CD8-positive, alpha-beta memory T cell (primary cell): ENCODE measurements around the gene NPAS3. TPM values are rescaled to one million over a fixed set of nuclear protein-coding genes. Genes with fewer than 3 reads are reported as not detected.

ENCODE experiments used
- CTCF ChIA-PET: fragments of 350-600 bp; sonication (Branson Sonifier 250); formaldehyde crosslinking; loops from one replicate; lab custom pipeline; 2021; ENCODE audit warnings: antibody characterized with exemption; lab: Charles Lee
- POLR2A ChIA-PET: fragments of 350-600 bp; sonication (Branson Sonifier 250); formaldehyde crosslinking; loops from one replicate; lab custom pipeline; 2021; ENCODE audit warnings: antibody characterized with exemption; lab: Charles Lee
- DNase-seq, 5 donors: peaks; one replicate each; pipeline versions ENCODE4 v3.0.0 to v3.0.0-alpha.2; 2020 to 2022; ENCODE audit warnings: mixed read lengths in 1 of 5
- H3K27ac ChIP-seq: one replicate; pipeline ENCODE4 v1.7.0; 2013; ENCODE audit warnings: low read depth, mild to moderate bottlenecking, low read length, moderate library complexity
- H3K27me3 ChIP-seq: 2 replicates; pipeline ENCODE4 v1.7.0; 2013; ENCODE audit warnings: low read length, mild to moderate bottlenecking; ENCODE audit not compliant: insufficient read depth, poor library complexity, severe bottlenecking
- H3K36me3 ChIP-seq: 2 replicates; pipeline ENCODE4 v1.7.0; 2013; ENCODE audit warnings: mild to moderate bottlenecking, low read length, moderate library complexity; ENCODE audit not compliant: insufficient read depth
- H3K4me1 ChIP-seq: 2 replicates; pipeline ENCODE4 v1.7.0; 2013; ENCODE audit warnings: mild to moderate bottlenecking, low read length, moderate library complexity; ENCODE audit not compliant: insufficient read depth
- H3K4me3 ChIP-seq: 2 replicates; pipeline ENCODE4 v1.7.0; 2013; ENCODE audit warnings: mild to moderate bottlenecking, low read length
- H3K9me3 ChIP-seq: 2 replicates; pipeline ENCODE4 v1.7.0; 2013; ENCODE audit warnings: mild to moderate bottlenecking, low read length
- H3K27ac Mint-ChIP-seq, 8 donors: one replicate each; pipeline ENCODE4 v1.8.0; 2020 to 2021; ENCODE audit warnings: mixed read lengths in 8 of 8, mild to moderate bottlenecking in 6 of 8, inconsistent platforms in 3 of 8, moderate library complexity in 3 of 8
- H3K27me3 Mint-ChIP-seq, 2 donors: one replicate each; pipeline ENCODE4 v1.8.0; 2020 to 2021; ENCODE audit warnings: mixed read lengths in 2 of 2, mild to moderate bottlenecking in 1 of 2, moderate library complexity in 1 of 2
- H3K36me3 Mint-ChIP-seq, 3 donors: one replicate each; pipeline ENCODE4 v1.8.0; 2020 to 2021; ENCODE audit warnings: mixed read lengths in 3 of 3, inconsistent platforms in 1 of 3, mild to moderate bottlenecking in 1 of 3
- H3K4me1 Mint-ChIP-seq, 3 donors: one replicate each; pipeline ENCODE4 v1.8.0; 2020 to 2021; ENCODE audit warnings: mixed read lengths in 3 of 3, inconsistent platforms in 1 of 3, mild to moderate bottlenecking in 1 of 3
- H3K4me3 Mint-ChIP-seq, 7 donors: one replicate each; pipeline ENCODE4 v1.8.0; 2020 to 2021; ENCODE audit warnings: mixed read lengths in 7 of 7, mild to moderate bottlenecking in 6 of 7, moderate library complexity in 4 of 7, inconsistent platforms in 2 of 7
- H3K9me3 Mint-ChIP-seq, 5 donors: one replicate each; pipeline ENCODE4 v1.8.0; 2020 to 2022; ENCODE audit warnings: mixed read lengths in 5 of 5, mild to moderate bottlenecking in 3 of 5, moderate library complexity in 2 of 5, inconsistent platforms in 1 of 5
- polyA plus RNA-seq: library from polyadenylated mRNA; unstranded; fragments of 300-500 nt; fragmentation: Illumina TruSeq; gene quantifications from one replicate; pipeline ENCODE4 v1.2.3, GENCODE V29; 2021
- total RNA-seq, 2 experiments: library from RNA; stranded (reverse); gene quantifications; one replicate each; pipeline ENCODE4 v1.2.3, GENCODE V29; 2021

NPAS3 gene
- total and polyA plus RNA-seq, 3 experiments from 2014 or later = not detected

DNA sequence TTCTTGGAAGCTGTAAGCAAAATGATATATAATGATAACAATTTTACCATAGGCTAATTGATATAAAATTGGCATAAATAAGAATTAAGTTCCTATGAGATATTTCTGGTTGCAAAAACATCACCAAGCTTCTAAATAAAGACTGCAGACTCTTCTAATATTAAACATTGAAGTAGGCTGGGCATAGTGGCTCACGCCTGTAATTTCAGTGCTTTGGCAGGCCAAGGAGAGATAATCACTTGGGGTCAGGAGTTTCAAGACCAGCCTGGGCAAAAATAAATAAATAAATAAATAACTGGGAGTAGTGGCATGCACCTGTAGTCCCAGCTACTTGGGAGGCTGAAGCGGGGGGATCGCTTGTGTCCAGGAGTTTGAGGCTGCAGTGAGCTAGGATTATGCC, 71.8 kb downstream of the NPAS3 start:
- no peaks in the 10 kb centered on the region for H3K27me3 ChIP-seq
- H3K27ac ChIP-seq = no peak overlapping the region
- peaks cover 0 to 6% (median 5%) of the 10 kb centered on the region in 5 donors for H3K9me3 Mint-ChIP-seq
- no peaks in the 10 kb centered on the region for H3K36me3 Mint-ChIP-seq
- H3K27ac Mint-ChIP-seq = no peak overlapping the region
- H3K4me1 Mint-ChIP-seq = no peaks in the 10 kb centered on the region
- H3K27me3 Mint-ChIP-seq = no peaks in the 10 kb centered on the region
- no peak overlapping the region for H3K4me3 Mint-ChIP-seq
- DNase-seq = no peak
- no peaks in the 10 kb centered on the region for H3K9me3 ChIP-seq
- POLR2A ChIA-PET = no interaction called here
- no peaks in the 10 kb centered on the region for H3K4me1 ChIP-seq
- CTCF ChIA-PET = no interaction called here
- no peaks in the 10 kb centered on the region for H3K36me3 ChIP-seq
- H3K4me3 ChIP-seq = no peak overlapping the region

DNA sequence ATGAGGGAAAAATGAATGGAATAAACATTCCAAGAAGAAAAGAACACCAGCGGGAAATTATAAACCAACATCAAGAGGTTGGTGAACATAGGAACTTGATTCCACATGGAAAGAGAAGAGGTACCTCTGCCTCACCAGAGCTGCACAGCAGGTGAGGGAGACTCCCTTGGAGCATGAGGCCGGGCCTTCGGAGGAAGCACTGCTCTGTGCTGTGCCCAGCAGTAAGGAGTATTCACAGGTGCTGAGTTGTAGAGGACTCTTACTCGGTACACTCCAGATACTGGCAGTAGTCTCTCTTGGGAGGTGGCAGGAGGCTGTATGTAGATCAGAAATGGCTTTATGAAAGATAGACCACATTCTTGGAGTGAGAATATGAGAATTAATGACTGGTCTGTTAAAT, 76.0 kb downstream of the NPAS3 start:
- no peaks in the 10 kb centered on the region for H3K27me3 Mint-ChIP-seq
- DNase-seq = no peak
- H3K27me3 ChIP-seq = no peaks in the 10 kb centered on the region
- no peaks in the 10 kb centered on the region for H3K4me1 Mint-ChIP-seq
- H3K4me1 ChIP-seq = no peaks in the 10 kb centered on the region
- H3K27ac Mint-ChIP-seq = no peak overlapping the region
- no peak overlapping the region for H3K27ac ChIP-seq
- no peaks in the 10 kb centered on the region for H3K9me3 ChIP-seq
- POLR2A ChIA-PET = no interaction called here
- H3K36me3 ChIP-seq = no peaks in the 10 kb centered on the region
- H3K9me3 Mint-ChIP-seq = peaks cover 0 to 7% (median 2%) of the 10 kb centered on the region in 5 donors
- CTCF ChIA-PET = no interaction called here
- no peak overlapping the region for H3K4me3 ChIP-seq
- H3K4me3 Mint-ChIP-seq = no peak overlapping the region
- no peaks in the 10 kb centered on the region for H3K36me3 Mint-ChIP-seq

DNA sequence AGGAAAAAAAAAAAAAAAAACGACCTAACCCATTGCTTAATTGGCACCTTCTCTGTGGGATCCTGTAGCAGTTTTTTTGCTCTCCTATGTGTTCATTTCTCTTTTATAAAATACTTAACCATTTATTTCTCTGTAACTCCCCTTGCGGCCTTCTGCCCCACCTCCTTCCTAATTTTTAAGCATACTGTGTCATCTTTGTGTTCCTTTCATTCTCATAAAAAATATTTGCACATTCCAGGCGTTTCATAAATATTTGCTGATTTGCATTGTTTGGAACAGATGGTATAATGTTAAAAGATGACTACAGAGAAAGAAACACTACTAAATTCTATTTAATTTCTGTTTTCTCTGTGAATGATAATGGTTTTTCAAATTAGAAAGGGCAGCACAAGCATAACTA, 77.9 kb downstream of the NPAS3 start:
- ChIA-PET CTCF (no interaction called here), POLR2A (no interaction called here)
- H3K27ac ChIP-seq = no peak overlapping the region
- DNase-seq = no peak
- Mint-ChIP-seq H3K9me3 (peaks cover 2 to 7% (median 6%) of the 10 kb centered on the region in 5 donors), H3K4me3 (no peak overlapping the region), H3K4me1 (no peaks in the 10 kb centered on the region), H3K27me3 (no peaks in the 10 kb centered on the region), H3K27ac (no peak overlapping the region), H3K36me3 (no peaks in the 10 kb centered on the region)
- H3K4me1 ChIP-seq = no peaks in the 10 kb centered on the region
- no peaks in the 10 kb centered on the region for H3K9me3 ChIP-seq
- H3K36me3 ChIP-seq = no peaks in the 10 kb centered on the region
- H3K4me3 ChIP-seq = no peak overlapping the region
- no peaks in the 10 kb centered on the region for H3K27me3 ChIP-seq

- Histone ChIP-seq H3K9me3 (no peaks in the 10 kb centered on the region), H3K4me1 (no peaks in the 10 kb centered on the region), H3K4me3 (no peak overlapping the region), H3K27ac (no peak overlapping the region), H3K36me3 (no peaks in the 10 kb centered on the region), H3K27me3 (no peaks in the 10 kb centered on the region)
- H3K4me3 Mint-ChIP-seq = no peak overlapping the region
- H3K27me3 Mint-ChIP-seq = no peaks in the 10 kb centered on the region
- no peak for DNase-seq
- POLR2A ChIA-PET = no interaction called here
- H3K9me3 Mint-ChIP-seq = peaks cover 2 to 7% (median 6%) of the 10 kb centered on the region in 5 donors
- no peaks in the 10 kb centered on the region for H3K4me1 Mint-ChIP-seq
- no peaks in the 10 kb centered on the region for H3K36me3 Mint-ChIP-seq
- H3K27ac Mint-ChIP-seq = no peak overlapping the region
- CTCF ChIA-PET = no interaction called here
Measured at GRCh38 chr14:33017016-33017415, 78.3 kb downstream of the NPAS3 start.

DNA sequence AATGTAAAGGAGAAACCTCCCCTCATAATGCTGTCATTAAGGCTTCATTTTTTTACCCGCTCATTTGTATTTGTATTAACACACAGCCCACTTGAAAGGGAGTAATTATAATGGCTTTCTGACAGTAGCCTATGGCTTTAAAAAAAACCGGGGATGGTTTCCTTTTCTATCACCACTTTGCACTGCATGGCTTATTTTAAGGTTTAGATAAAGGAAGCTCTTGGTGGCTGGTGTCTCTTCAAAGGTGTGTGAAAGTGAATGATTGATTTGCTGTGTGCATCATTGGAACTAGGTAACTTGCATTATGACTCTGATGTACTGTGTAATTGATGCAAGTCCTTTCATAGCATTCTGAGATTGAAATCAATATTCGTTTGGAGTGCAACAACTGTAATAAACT, 80.7 kb downstream of the NPAS3 start:
- H3K27ac Mint-ChIP-seq = no peak overlapping the region
- DNase-seq = no peak
- no peaks in the 10 kb centered on the region for H3K36me3 Mint-ChIP-seq
- H3K4me3 ChIP-seq = no peak overlapping the region
- no peak overlapping the region for H3K27ac ChIP-seq
- POLR2A ChIA-PET = no interaction called here
- peaks cover 2 to 13% (median 5%) of the 10 kb centered on the region in 5 donors for H3K9me3 Mint-ChIP-seq
- H3K9me3 ChIP-seq = no peaks in the 10 kb centered on the region
- CTCF ChIA-PET = no interaction called here
- no peaks in the 10 kb centered on the region for H3K4me1 Mint-ChIP-seq
- no peak overlapping the region for H3K4me3 Mint-ChIP-seq
- H3K36me3 ChIP-seq = no peaks in the 10 kb centered on the region
- H3K27me3 ChIP-seq = no peaks in the 10 kb centered on the region
- no peaks in the 10 kb centered on the region for H3K27me3 Mint-ChIP-seq
- no peaks in the 10 kb centered on the region for H3K4me1 ChIP-seq

GRCh38 chr14:33026850-33027430, 88.3 kb downstream of the NPAS3 start:
- Mint-ChIP-seq H3K4me3 (no peak overlapping the region), H3K27ac (no peak overlapping the region), H3K36me3 (no peaks in the 10 kb centered on the region), H3K27me3 (peaks cover 0 to 3% of the 10 kb centered on the region in 2 donors), H3K4me1 (no peaks in the 10 kb centered on the region), H3K9me3 (peaks cover 0 to 21% (median 8%) of the 10 kb centered on the region in 5 donors)
- Histone ChIP-seq H3K9me3 (no peaks in the 10 kb centered on the region), H3K27ac (no peak overlapping the region), H3K4me1 (no peaks in the 10 kb centered on the region), H3K36me3 (no peaks in the 10 kb centered on the region), H3K27me3 (no peaks in the 10 kb centered on the region), H3K4me3 (no peak overlapping the region)
- POLR2A ChIA-PET = no interaction called here
- DNase-seq = no peak
- CTCF ChIA-PET = no interaction called here

GRCh38 chr14:33029511-33029910, 90.8 kb downstream of the NPAS3 start:
- Histone ChIP-seq H3K27me3 (no peaks in the 10 kb centered on the region), H3K4me1 (no peaks in the 10 kb centered on the region), H3K36me3 (no peaks in the 10 kb centered on the region), H3K4me3 (no peak overlapping the region), H3K27ac (no peak overlapping the region), H3K9me3 (no peaks in the 10 kb centered on the region)
- H3K27ac Mint-ChIP-seq = no peak overlapping the region
- no peak for DNase-seq
- CTCF ChIA-PET = no interaction called here
- no peak overlapping the region for H3K4me3 Mint-ChIP-seq
- no peaks in the 10 kb centered on the region for H3K36me3 Mint-ChIP-seq
- H3K4me1 Mint-ChIP-seq = no peaks in the 10 kb centered on the region
- peaks cover 0 to 14% (median 5%) of the 10 kb centered on the region in 5 donors for H3K9me3 Mint-ChIP-seq
- peaks cover 0 to 3% of the 10 kb centered on the region in 2 donors for H3K27me3 Mint-ChIP-seq
- POLR2A ChIA-PET = no interaction called here

- no peak overlapping the region for H3K27ac ChIP-seq
Measured at GRCh38 chr14:33030386-33030785, 91.7 kb downstream of the NPAS3 start.

More at GRCh38 chr14:33030386-33030785, 91.7 kb downstream of the NPAS3 start:
- no peak for DNase-seq
- no peaks in the 10 kb centered on the region for H3K4me1 Mint-ChIP-seq
- Histone ChIP-seq H3K4me1 (no peaks in the 10 kb centered on the region), H3K27me3 (no peaks in the 10 kb centered on the region), H3K4me3 (no peak overlapping the region), H3K36me3 (no peaks in the 10 kb centered on the region), H3K9me3 (no peaks in the 10 kb centered on the region)
- H3K9me3 Mint-ChIP-seq = peaks cover 0 to 18% (median 5%) of the 10 kb centered on the region in 5 donors
- H3K27ac Mint-ChIP-seq = no peak overlapping the region
- no peaks in the 10 kb centered on the region for H3K36me3 Mint-ChIP-seq
- H3K4me3 Mint-ChIP-seq = no peak overlapping the region
- ChIA-PET POLR2A (no interaction called here), CTCF (no interaction called here)
- peaks cover 0 to 3% of the 10 kb centered on the region in 2 donors for H3K27me3 Mint-ChIP-seq
